CD4-positive, alpha-beta T cell (primary cell): ENCODE data around the gene AP1G1. TPM values are rescaled to one million over a fixed set of nuclear protein-coding genes. Genes with fewer than 3 reads are reported as not detected.

Source experiments
- ATAC-seq: fragments of 200-7000 bp; cut with Tn5 transposase; one replicate; pipeline ENCODE4 v1.10.0; 2022; ENCODE audit warnings: mild to moderate bottlenecking; ENCODE audit not compliant: poor library complexity
- CTCF ChIA-PET: fragments of 350-600 bp; sonication (Branson Sonifier 250); formaldehyde crosslinking; loops from one replicate; lab custom pipeline; 2021; ENCODE audit warnings: antibody characterized with exemption, inconsistent platforms; lab: Charles Lee
- POLR2A ChIA-PET: fragments of 350-600 bp; sonication (Branson Sonifier 250); formaldehyde crosslinking; loops from one replicate; lab custom pipeline; 2021; ENCODE audit warnings: antibody characterized with exemption, inconsistent platforms; lab: Charles Lee
- DNase-seq, 14 experiments: peaks; one replicate each; pipeline ENCODE4 v3.0.0-alpha.2; 2013 to 2020; ENCODE audit warnings: mixed read lengths in 2 of 14
- H3K27ac ChIP-seq, 2 donors: one replicate each; pipeline versions ENCODE4 v1.5.1 to v1.7.0; 2013; ENCODE audit warnings: low read length in 2 of 2, low read depth in 1 of 2, mild to moderate bottlenecking in 1 of 2
- H3K27me3 ChIP-seq, 2 experiments: 1 replicate in 1 of 2; 2 replicates in 1 of 2; pipeline versions ENCODE4 v1.6.1 to v1.7.0; 2013; ENCODE audit warnings: low read length in 2 of 2, control low read depth in 1 of 2, mild to moderate bottlenecking in 1 of 2, moderate library complexity in 1 of 2; ENCODE audit not compliant: insufficient read depth in 2 of 2, control insufficient read depth in 1 of 2
- H3K36me3 ChIP-seq: one replicate; pipeline ENCODE4 v1.6.1; 2013; ENCODE audit warnings: low read length, control low read depth; ENCODE audit not compliant: insufficient read depth
- H3K4me1 ChIP-seq: one replicate; pipeline ENCODE4 v1.6.1; 2013; ENCODE audit warnings: low read length, control low read depth; ENCODE audit not compliant: insufficient read depth
- H3K4me3 ChIP-seq: one replicate; pipeline ENCODE4 v1.5.1; 2013; ENCODE audit warnings: mild to moderate bottlenecking, low read length, moderate library complexity
- H3K9me3 ChIP-seq, 2 experiments: 1 replicate in 1 of 2; 2 replicates in 1 of 2; pipeline versions ENCODE4 v1.6.1 to v1.7.0; 2013; ENCODE audit warnings: low read length in 2 of 2, mild to moderate bottlenecking in 2 of 2, control low read depth in 1 of 2, moderate library complexity in 1 of 2; ENCODE audit not compliant: control insufficient read depth in 1 of 2, insufficient read depth in 1 of 2
- H3K27ac Mint-ChIP-seq: one replicate; pipeline ENCODE4 v1.8.0; 2020; ENCODE audit warnings: mixed read lengths
- H3K27me3 Mint-ChIP-seq: one replicate; pipeline ENCODE4 v1.8.0; 2021; ENCODE audit warnings: mixed read lengths
- H3K36me3 Mint-ChIP-seq: one replicate; pipeline ENCODE4 v1.8.0; 2021; ENCODE audit warnings: low read depth, mixed read lengths
- H3K4me1 Mint-ChIP-seq: one replicate; pipeline ENCODE4 v1.8.0; 2021; ENCODE audit warnings: low read depth, mixed read lengths
- H3K4me3 Mint-ChIP-seq: one replicate; pipeline ENCODE4 v1.8.0; 2020; ENCODE audit warnings: mild to moderate bottlenecking, mixed read lengths
- H3K9me3 Mint-ChIP-seq: one replicate; pipeline ENCODE4 v1.8.0; 2020; ENCODE audit warnings: mixed read lengths
- CTCF ChIP-seq: fragments of 200-600 bp; IDR thresholded peaks from one replicate; pipeline ENCODE4 v1.8.0; 2022; ENCODE audit warnings: antibody characterized with exemption, mild to moderate bottlenecking
- intact Hi-C, 2 experiments: fragments of 100-400 bp; cut with DNase I in 1 of 2; cut with micrococcal nuclease in 1 of 2; formaldehyde crosslinking; loops; one replicate each; pipeline versions ENCODE4 v1.15.1 to v1.9.0; 2023 to 2025; cut with DNase I, micrococcal nuclease
- total RNA-seq, 174 experiments: library from RNA in 2 of 174; stranded (reverse) in 2 of 174; gene quantifications; one replicate each; pipeline ENCODE4 v1.2.3 and lab custom pipeline; 2021 to 2026

AP1G1 gene
- total RNA-seq, 2 experiments from 2014 or later: 171 to 175 TPM

- ChIA-PET POLR2A (no interaction called here), CTCF (interaction anchor here (0.7 kb wide), 1 partner anchor 22 kb away, joined by 5 read pairs; no protein-coding TSS in a partner anchor)
- Mint-ChIP-seq H3K9me3 (no peaks in the 10 kb centered on the region), H3K36me3 (peaks cover 4% of the 10 kb centered on the region), H3K27ac (no peak overlapping the region), H3K4me3 (no peak overlapping the region), H3K4me1 (no peaks in the 10 kb centered on the region), H3K27me3 (no peaks in the 10 kb centered on the region)
- no peaks in the 10 kb centered on the region for H3K4me1 ChIP-seq
- DNase-seq: no peak
- intact Hi-C loops: no loop called here
- peaks cover 2% of the 10 kb centered on the region for H3K36me3 ChIP-seq
- H3K27ac ChIP-seq: no peak overlapping the region
- no peaks in the 10 kb centered on the region for H3K27me3 ChIP-seq
- TF ChIP-seq CTCF: no peak
- no peak overlapping the region for H3K4me3 ChIP-seq
- ATAC-seq: no peak
- no peaks in the 10 kb centered on the region for H3K9me3 ChIP-seq
These were observed 102.6 kb downstream of the AP1G1 start for GRCh38 chr16:71706046-71706445.

- ATAC-seq: no peak
- H3K9me3 ChIP-seq: no peaks in the 10 kb centered on the region
- no peaks in the 10 kb centered on the region for H3K4me1 ChIP-seq
- H3K4me3 ChIP-seq: no peak overlapping the region
- no peaks in the 10 kb centered on the region for H3K27me3 ChIP-seq
- Mint-ChIP-seq H3K27ac (no peak overlapping the region), H3K4me3 (no peak overlapping the region), H3K9me3 (no peaks in the 10 kb centered on the region), H3K36me3 (peaks cover 26% of the 10 kb centered on the region), H3K27me3 (no peaks in the 10 kb centered on the region), H3K4me1 (no peaks in the 10 kb centered on the region)
- POLR2A ChIA-PET: no interaction called here
- CTCF ChIA-PET: no interaction called here
- peaks cover 7% of the 10 kb centered on the region for H3K36me3 ChIP-seq
- intact Hi-C loops: no loop called here
- TF ChIP-seq CTCF: no peak
- DNase-seq: no peak
- H3K27ac ChIP-seq: no peak overlapping the region
These were observed 105.3 kb downstream of the AP1G1 start for GRCh38 chr16:71703333-71703732.

GRCh38 chr16:71700831-71701230, 107.8 kb downstream of the AP1G1 start:
- Mint-ChIP-seq H3K27ac (no peak overlapping the region), H3K9me3 (no peaks in the 10 kb centered on the region), H3K4me1 (peaks cover 5% of the 10 kb centered on the region), H3K4me3 (no peak overlapping the region), H3K36me3 (peaks cover 26% of the 10 kb centered on the region), H3K27me3 (no peaks in the 10 kb centered on the region)
- Histone ChIP-seq H3K36me3 (peaks cover 5% of the 10 kb centered on the region), H3K4me3 (no peak overlapping the region), H3K27me3 (no peaks in the 10 kb centered on the region), H3K9me3 (no peaks in the 10 kb centered on the region), H3K27ac (no peak overlapping the region), H3K4me1 (no peaks in the 10 kb centered on the region)
- no peak for TF ChIP-seq CTCF
- DNase-seq (peak in 2 of 14 experiments; percentile 13 to 23), ATAC-seq (no peak)
- ChIA-PET POLR2A (no interaction called here), CTCF (no interaction called here)
- intact Hi-C loops: no loop called here
